Stomach (tissue), 4 donors: ENCODE measurements around the gene GLUD1.

ENCODE experiments used
- EP300 ChIP-seq: sonication (generic); formaldehyde crosslinking; IDR thresholded peaks from one replicate; pipeline ENCODE4 v1.6.1; 2017; ENCODE audit warnings: antibody characterized with exemption
- POLR2A ChIP-seq, 4 donors: fragments of 450-650 bp; IDR thresholded peaks; one replicate each; pipeline ENCODE4 v1.6.1; 2016; ENCODE audit warnings: antibody characterized with exemption in 4 of 4, control low read depth in 2 of 4, mild to moderate bottlenecking in 1 of 4, moderate library complexity in 1 of 4
- POLR2AphosphoS5 ChIP-seq, 3 donors: sonication (generic); formaldehyde crosslinking; IDR thresholded peaks; one replicate each; pipeline ENCODE4 v1.6.1; 2016; ENCODE audit warnings: antibody characterized with exemption in 3 of 3
- TF ChIP-seq, protein P1 (sequence below), 7 experiments: fragments of 450-650 bp in 4 of 7; fragments of 200-600 bp in 3 of 7; sonication (generic) in 3 of 7; IDR thresholded peaks; one replicate each; pipeline ENCODE4 v1.5.1; 2016 to 2019; ENCODE audit warnings: antibody characterized with exemption in 7 of 7, control low read depth in 2 of 7, mild to moderate bottlenecking in 1 of 7

DNA sequence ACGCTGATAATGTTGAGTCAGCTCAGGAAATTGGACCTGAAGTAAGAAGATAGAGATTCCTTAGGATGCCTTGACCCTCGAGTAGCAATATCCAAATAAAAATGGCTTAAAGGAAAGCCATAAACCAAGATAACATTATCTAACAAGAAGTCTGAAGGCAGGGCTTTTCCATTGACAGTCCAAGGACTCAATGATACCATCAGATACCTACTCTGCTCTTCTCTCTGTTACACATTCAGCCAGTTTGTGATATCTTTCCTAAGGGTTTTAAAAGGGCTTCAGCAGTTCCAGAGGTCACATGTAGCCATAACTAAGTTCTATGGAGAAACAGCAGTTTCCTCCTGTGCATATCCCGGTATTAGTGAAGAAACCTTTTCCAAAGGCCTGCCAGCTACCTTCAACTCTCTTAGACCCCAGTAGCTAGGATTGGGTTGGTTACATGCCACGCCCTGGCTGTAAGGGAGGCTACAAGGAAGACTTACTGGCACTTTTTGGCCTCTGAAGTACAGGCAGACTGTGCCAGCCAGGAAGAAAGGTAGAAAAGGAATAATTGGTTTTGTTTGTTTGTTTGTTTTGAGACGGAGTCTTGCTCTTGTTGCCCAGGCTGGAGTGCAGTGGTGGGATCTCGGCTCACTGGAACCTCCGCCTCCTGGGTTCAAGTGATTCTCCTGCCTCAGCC is 10.9 kb upstream of the GLUD1 start:
- TF ChIP-seq EP300, result no peak
- TF ChIP-seq, protein P1, sequence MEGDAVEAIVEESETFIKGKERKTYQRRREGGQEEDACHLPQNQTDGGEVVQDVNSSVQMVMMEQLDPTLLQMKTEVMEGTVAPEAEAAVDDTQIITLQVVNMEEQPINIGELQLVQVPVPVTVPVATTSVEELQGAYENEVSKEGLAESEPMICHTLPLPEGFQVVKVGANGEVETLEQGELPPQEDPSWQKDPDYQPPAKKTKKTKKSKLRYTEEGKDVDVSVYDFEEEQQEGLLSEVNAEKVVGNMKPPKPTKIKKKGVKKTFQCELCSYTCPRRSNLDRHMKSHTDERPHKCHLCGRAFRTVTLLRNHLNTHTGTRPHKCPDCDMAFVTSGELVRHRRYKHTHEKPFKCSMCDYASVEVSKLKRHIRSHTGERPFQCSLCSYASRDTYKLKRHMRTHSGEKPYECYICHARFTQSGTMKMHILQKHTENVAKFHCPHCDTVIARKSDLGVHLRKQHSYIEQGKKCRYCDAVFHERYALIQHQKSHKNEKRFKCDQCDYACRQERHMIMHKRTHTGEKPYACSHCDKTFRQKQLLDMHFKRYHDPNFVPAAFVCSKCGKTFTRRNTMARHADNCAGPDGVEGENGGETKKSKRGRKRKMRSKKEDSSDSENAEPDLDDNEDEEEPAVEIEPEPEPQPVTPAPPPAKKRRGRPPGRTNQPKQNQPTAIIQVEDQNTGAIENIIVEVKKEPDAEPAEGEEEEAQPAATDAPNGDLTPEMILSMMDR (IDR thresholded peaks at IDR 0.05), result no peak
- no peak for TF ChIP-seq POLR2A (IDR thresholded peaks at IDR 0.05)
- no peak for TF ChIP-seq POLR2AphosphoS5 (IDR thresholded peaks at IDR 0.05)
